Osteoblast (primary cell): Measurements from ENCODE around the gene PDE9A. TPM values are rescaled to one million over a fixed set of nuclear protein-coding genes. Genes with fewer than 3 reads are reported as not detected.

Experiments
- DNase-seq: peaks from one replicate; pipeline ENCODE4 v3.0.0; 2011; ENCODE audit warnings: low spot score, mixed read lengths; ENCODE audit not compliant: insufficient read length; ENCODE audit errors: missing footprints
- H2AFZ ChIP-seq: 2 replicates; pipeline ENCODE4 v1.6.0; 2011; ENCODE audit warnings: mild to moderate bottlenecking, low read length
- H3K27ac ChIP-seq: 2 replicates; pipeline ENCODE4 v1.5.1; 2011; ENCODE audit warnings: mild to moderate bottlenecking, low read depth, low read length, moderate library complexity
- H3K27me3 ChIP-seq: 2 replicates; pipeline ENCODE4 v1.6.0; 2012; ENCODE audit warnings: mild to moderate bottlenecking, control low read depth, inconsistent platforms, low read length, moderate library complexity; ENCODE audit not compliant: insufficient read depth
- H3K36me3 ChIP-seq: 2 replicates; pipeline ENCODE4 v1.5.1; 2011; ENCODE audit warnings: mild to moderate bottlenecking, low read length, control low read depth, moderate library complexity; ENCODE audit not compliant: insufficient read depth
- H3K4me1 ChIP-seq: 2 replicates; pipeline ENCODE4 v1.5.1; 2011; ENCODE audit warnings: mild to moderate bottlenecking, low read length, control low read depth, moderate library complexity; ENCODE audit not compliant: insufficient read depth
- H3K4me2 ChIP-seq: 2 replicates; pipeline ENCODE4 v1.6.0; 2011; ENCODE audit warnings: mild to moderate bottlenecking, low read length; ENCODE audit not compliant: insufficient read depth
- H3K4me3 ChIP-seq: fragments of 200-600 bp; sonication (generic); 3 replicates; pipeline ENCODE4 v1.5.1; 2012; ENCODE audit warnings: mild to moderate bottlenecking, low read length, inconsistent platforms; ENCODE audit not compliant: insufficient read depth
- H3K79me2 ChIP-seq: 2 replicates; pipeline ENCODE4 v1.6.0; 2012; ENCODE audit warnings: mild to moderate bottlenecking, low read length, control low read depth, inconsistent platforms; ENCODE audit not compliant: insufficient read depth
- H3K9me3 ChIP-seq: 2 replicates; pipeline ENCODE4 v1.5.1; 2011; ENCODE audit warnings: low read depth, low read length, control low read depth
- H4K20me1 ChIP-seq: 2 replicates; pipeline ENCODE4 v1.6.0; 2012; ENCODE audit warnings: mild to moderate bottlenecking, low read length, control low read depth; ENCODE audit not compliant: insufficient read depth
- total RNA-seq: library from RNA; depleted of rRNA; stranded (reverse); fragments of >200 nt; gene quantifications from 2 replicates; pipeline ENCODE4 v1.2.3, GENCODE V29; 2012
- TF ChIP-seq, protein P1 (sequence below): IDR thresholded peaks from 2 replicates; pipeline ENCODE4 v1.5.1; 2011; ENCODE audit warnings: mild to moderate bottlenecking, low read depth, low read length, moderate library complexity; ENCODE audit errors: extremely low read depth

Gene PDE9A
- total RNA-seq, 1 donor, result 0.36 TPM

DNA sequence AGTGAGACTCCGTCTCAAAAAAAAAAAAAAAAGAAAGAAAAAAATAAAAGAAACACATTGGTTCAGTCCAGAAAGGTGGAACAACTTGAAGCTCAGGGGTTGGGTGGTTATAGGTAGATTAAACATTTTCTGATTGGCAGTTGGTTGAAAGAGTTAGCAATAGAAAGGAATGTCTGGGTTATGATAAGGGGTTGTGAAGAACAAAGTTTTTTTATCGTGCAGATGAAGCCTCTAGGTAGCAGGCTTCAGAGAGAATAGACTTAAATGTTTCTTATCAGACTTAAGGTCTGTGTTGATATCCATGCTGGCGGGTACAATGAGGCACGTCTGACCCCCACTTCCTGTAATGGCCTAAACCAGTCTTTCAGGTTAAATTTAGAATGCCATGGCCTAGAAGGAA lies 45.0 kb upstream of the PDE9A start:
- no peak overlapping the region for H3K4me3 ChIP-seq
- no peaks in the 10 kb centered on the region for H3K36me3 ChIP-seq
- H2AFZ ChIP-seq, result no peak overlapping the region
- no peaks in the 10 kb centered on the region for H3K4me1 ChIP-seq
- DNase-seq, result no peak
- H3K9me3 ChIP-seq, result peaks cover 4% of the 10 kb centered on the region
- H3K79me2 ChIP-seq, result no peaks in the 10 kb centered on the region
- no peaks in the 10 kb centered on the region for H4K20me1 ChIP-seq
- H3K27me3 ChIP-seq, result no peaks in the 10 kb centered on the region
- no peak overlapping the region for H3K27ac ChIP-seq
- no peak overlapping the region for H3K4me2 ChIP-seq
- TF ChIP-seq, protein P1, sequence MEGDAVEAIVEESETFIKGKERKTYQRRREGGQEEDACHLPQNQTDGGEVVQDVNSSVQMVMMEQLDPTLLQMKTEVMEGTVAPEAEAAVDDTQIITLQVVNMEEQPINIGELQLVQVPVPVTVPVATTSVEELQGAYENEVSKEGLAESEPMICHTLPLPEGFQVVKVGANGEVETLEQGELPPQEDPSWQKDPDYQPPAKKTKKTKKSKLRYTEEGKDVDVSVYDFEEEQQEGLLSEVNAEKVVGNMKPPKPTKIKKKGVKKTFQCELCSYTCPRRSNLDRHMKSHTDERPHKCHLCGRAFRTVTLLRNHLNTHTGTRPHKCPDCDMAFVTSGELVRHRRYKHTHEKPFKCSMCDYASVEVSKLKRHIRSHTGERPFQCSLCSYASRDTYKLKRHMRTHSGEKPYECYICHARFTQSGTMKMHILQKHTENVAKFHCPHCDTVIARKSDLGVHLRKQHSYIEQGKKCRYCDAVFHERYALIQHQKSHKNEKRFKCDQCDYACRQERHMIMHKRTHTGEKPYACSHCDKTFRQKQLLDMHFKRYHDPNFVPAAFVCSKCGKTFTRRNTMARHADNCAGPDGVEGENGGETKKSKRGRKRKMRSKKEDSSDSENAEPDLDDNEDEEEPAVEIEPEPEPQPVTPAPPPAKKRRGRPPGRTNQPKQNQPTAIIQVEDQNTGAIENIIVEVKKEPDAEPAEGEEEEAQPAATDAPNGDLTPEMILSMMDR, result no peak

DNA sequence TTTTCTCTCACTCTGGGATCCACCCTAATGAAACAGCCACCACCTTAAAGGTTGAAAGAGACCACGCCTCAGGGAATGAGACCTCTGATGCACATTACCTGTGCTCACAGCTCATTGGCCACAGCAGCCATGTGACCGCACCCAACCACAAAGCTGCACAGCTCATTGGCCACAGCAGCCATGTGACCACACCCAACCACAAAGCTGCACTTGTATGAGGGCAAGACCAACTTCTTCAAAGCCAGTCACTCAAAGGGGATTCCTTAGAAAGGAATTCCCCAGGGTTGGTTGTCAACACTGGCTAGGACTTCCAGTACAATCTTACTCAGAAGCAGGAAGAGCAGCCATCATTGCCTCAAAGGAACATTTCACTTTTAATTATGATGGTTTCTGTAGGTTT lies 43.6 kb upstream of the PDE9A start:
- no peak for DNase-seq
- Histone ChIP-seq H3K36me3 (no peaks in the 10 kb centered on the region), H3K27me3 (no peaks in the 10 kb centered on the region), H3K27ac (no peak overlapping the region), H3K79me2 (no peaks in the 10 kb centered on the region), H3K4me1 (no peaks in the 10 kb centered on the region), H3K4me2 (no peak overlapping the region), H2AFZ (no peak overlapping the region), H4K20me1 (no peaks in the 10 kb centered on the region), H3K9me3 (peaks cover 4% of the 10 kb centered on the region), H3K4me3 (no peak overlapping the region)
- TF ChIP-seq, protein P1, result no peak

DNA sequence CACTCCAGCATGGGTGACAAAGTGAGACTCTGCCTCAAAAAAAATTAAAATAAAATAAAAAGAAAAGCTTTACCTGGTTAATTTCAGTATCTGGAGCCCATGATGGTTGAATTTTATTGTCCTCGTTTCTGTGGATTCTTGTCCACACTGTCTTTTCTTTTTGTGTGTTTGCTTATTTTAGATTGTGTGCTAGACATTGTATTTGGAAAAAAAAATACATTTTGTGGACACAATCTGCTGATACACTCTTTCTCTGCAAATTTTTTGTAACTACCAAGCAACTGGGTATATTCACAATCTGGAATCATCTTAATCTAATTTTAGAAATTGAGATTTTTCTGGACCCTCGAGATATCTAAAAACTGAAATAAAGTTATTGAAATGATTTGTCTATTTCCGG lies 41.6 kb upstream of the PDE9A start:
- Histone ChIP-seq H3K9me3 (no peaks in the 10 kb centered on the region), H3K36me3 (no peaks in the 10 kb centered on the region), H3K27ac (no peak overlapping the region), H3K4me3 (no peak overlapping the region), H3K27me3 (peaks cover 6% of the 10 kb centered on the region), H4K20me1 (no peaks in the 10 kb centered on the region), H3K79me2 (no peaks in the 10 kb centered on the region), H3K4me1 (no peaks in the 10 kb centered on the region), H2AFZ (no peak overlapping the region), H3K4me2 (no peak overlapping the region)
- TF ChIP-seq, protein P1, result no peak
- no peak for DNase-seq

DNA sequence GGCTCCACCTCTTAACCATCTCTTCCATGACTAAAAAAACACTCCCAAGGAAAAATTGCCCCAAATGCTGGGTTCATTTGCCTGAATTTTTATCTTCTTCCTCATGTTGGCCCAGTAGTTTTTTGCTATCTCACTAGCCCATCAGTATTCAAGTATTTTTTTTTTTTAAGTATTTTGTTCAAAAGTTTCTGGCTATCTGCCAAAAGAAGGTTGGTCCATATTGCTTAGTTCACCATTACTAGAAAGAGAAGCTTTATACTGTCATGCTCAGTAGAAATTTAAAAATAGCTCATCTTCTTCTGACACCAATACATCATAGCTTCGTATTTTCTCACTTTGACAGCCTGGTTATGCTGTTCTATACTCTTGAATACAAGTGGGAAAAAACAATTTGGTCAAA lies 41.0 kb upstream of the PDE9A start:
- Histone ChIP-seq H3K79me2 (no peaks in the 10 kb centered on the region), H3K9me3 (no peaks in the 10 kb centered on the region), H3K27ac (no peak overlapping the region), H2AFZ (no peak overlapping the region), H3K4me1 (no peaks in the 10 kb centered on the region), H3K36me3 (no peaks in the 10 kb centered on the region), H3K4me3 (no peak overlapping the region), H4K20me1 (no peaks in the 10 kb centered on the region), H3K27me3 (peaks cover 7% of the 10 kb centered on the region), H3K4me2 (no peak overlapping the region)
- TF ChIP-seq, protein P1, result no peak
- DNase-seq, result no peak
